ENCODE measurements around the gene TMEM26. TPM values are rescaled to one million over a fixed set of nuclear protein-coding genes. Genes with fewer than 3 reads are reported as not detected.

Gene TMEM26
- total and polyA plus RNA-seq, 9 of the 15 experiments (the other 6 are each of a cell fraction or from before 2014, with no cell fraction given), result not detected

GRCh38 chr10:61456095-61456789 is 3.1 kb upstream of the TMEM26 start:
- Histone ChIP-seq H3K4me3 (no peak overlapping the region), H3K9ac (ENCODE audit: insufficient read depth in 1 of 2, low read depth in 2 of 2, low read length in 2 of 2) (no peak overlapping the region), H3K36me3 (ENCODE audit: control insufficient read depth, insufficient read depth, low read length) (no peaks in the 10 kb centered on the region), H3K9me3 (replicated peaks; ENCODE audit: control insufficient read depth, insufficient read depth, low read depth, low read length) (no peaks in the 10 kb centered on the region), H3K27ac (ENCODE audit: extremely low read depth, low read depth, low read length) (no peak overlapping the region), H3K79me2 (ENCODE audit: control insufficient read depth, insufficient read depth, low read length) (no peaks in the 10 kb centered on the region), H3K4me2 (ENCODE audit: insufficient read depth, low read length) (no peak overlapping the region), H3K9me1 (ENCODE audit: control insufficient read depth, insufficient read depth, low read length) (no peaks in the 10 kb centered on the region), H2AFZ (ENCODE audit: low read depth, low read length) (no peak overlapping the region), H4K20me1 (replicated peaks; ENCODE audit: control insufficient read depth, insufficient read depth, low read length) (no peaks in the 10 kb centered on the region), H3K4me1 (replicated peaks in 1 of 2; ENCODE audit: control insufficient read depth in 2 of 2, insufficient read depth in 2 of 2, low read length in 2 of 2) (peaks cover 0 to 10% of the 10 kb centered on the region in 2 experiments; a peak in 1 of 5 replicates), H3K27me3 (ENCODE audit: control insufficient read depth in 2 of 2, insufficient read depth in 2 of 2, low read length in 2 of 2) (peaks cover 2 to 20% of the 10 kb centered on the region in 2 experiments; a peak in 3 of 5 replicates)
- ATAC-seq (no peak), FAIRE-seq (peak; percentile 57), DNase-seq (ENCODE audit: extremely low read depth in 1 of 4, low spot score in 3 of 4) (no peak)
- BruUV-seq (replicated peaks), result no TSS peak
- in situ Hi-C loops (cut with MboI) (no loop called here), intact Hi-C loops (cut with micrococcal nuclease) (no loop called here)
- ChIA-PET CTCF (ENCODE audit: low intra/inter-chr PET ratio) (no interaction called here), POLR2A (interaction anchor here (1.1 kb wide), 1 partner anchor 10 kb away, joined by 3 read pairs; no protein-coding TSS in a partner anchor)
- WGBS (ENCODE audit: insufficient coverage, low coverage, missing lambda C conversion rate), result 5% methylated on average over 4 of the region's 4 CpGs
- TF ChIP-seq SIN3B (IDR thresholded peaks at IDR 0.05; ENCODE audit: low read depth) (no peak), SNIP1 (IDR thresholded peaks at IDR 0.05; ENCODE audit: low read depth) (no peak), MAFG (tag; conservative IDR thresholded peaks at IDR 0.05) (no peak), ID3 (CRISPR knock-in tag; IDR thresholded peaks at IDR 0.05) (no peak), ID3 (tag; IDR thresholded peaks at IDR 0.05) (no peak), MGA (IDR thresholded peaks at IDR 0.05) (no peak), U2AF2 (optimal IDR thresholded peaks at IDR 0.05; ENCODE audit: low read depth, low read length) (no peak), ZC3H11A (IDR thresholded peaks at IDR 0.05; ENCODE audit: low read depth, low read length) (no peak)
